Caco-2 (cell line): ENCODE data around the gene DNAJA3. TPM values are rescaled to one million over a fixed set of nuclear protein-coding genes. Genes with fewer than 3 reads are reported as not detected.
A peak's percentile ranks its signal among the peaks of the same experiment; 100 is the strongest.

Source experiments
- BruUV-seq: library from RNA; stranded (reverse); fragments of 400-500 nt; replicated peaks from 2 replicates; lab custom pipeline; 2021; lab: Mats Ljungman, UMichigan
- CTCF ChIA-PET: fragments of 300-600 bp; sonication (Branson Sonifier 250); formaldehyde crosslinking; loops from one replicate; lab custom pipeline; 2022; ENCODE audit warnings: antibody characterized with exemption; lab: Charles Lee
- POLR2A ChIA-PET: fragments of 300-600 bp; sonication (Branson Sonifier 250); formaldehyde crosslinking; loops from one replicate; lab custom pipeline; 2022; ENCODE audit warnings: antibody characterized with exemption; lab: Charles Lee
- DNase-seq, 2 experiments: peaks; one replicate each; pipeline versions ENCODE4 v3.0.0 to v3.0.0-alpha.2; 2020 to 2022
- H3K27me3 ChIP-seq: replicated peaks from 2 replicates; pipeline ENCODE4 v1.6.0; 2011; ENCODE audit warnings: low read length; ENCODE audit not compliant: control insufficient read depth, insufficient read depth
- H3K36me3 ChIP-seq: 2 replicates; pipeline ENCODE4 v1.5.1; 2011; ENCODE audit warnings: low read length; ENCODE audit not compliant: control insufficient read depth, insufficient read depth
- H3K4me1 ChIP-seq: fragments of 250-450 bp; sonication (Bioruptor Pico); 2 replicates; pipeline ENCODE4 v1.5.1; 2020; ENCODE audit warnings: mild to moderate bottlenecking
- H3K4me3 ChIP-seq: 2 replicates; pipeline ENCODE4 v1.5.1; 2011; ENCODE audit warnings: low read depth, mild to moderate bottlenecking, control low read depth, low read length
- H3K9me3 ChIP-seq: fragments of 250-450 bp; sonication (Bioruptor Pico); 2 replicates; pipeline ENCODE4 v1.5.1; 2020; ENCODE audit warnings: mild to moderate bottlenecking, moderate library complexity
- H3K27ac Mint-ChIP-seq: one replicate; pipeline ENCODE4 v1.8.0; 2022; ENCODE audit warnings: mixed read lengths; ENCODE audit not compliant: unreplicated experiment
- H3K27me3 Mint-ChIP-seq: one replicate; pipeline ENCODE4 v1.8.0; 2022; ENCODE audit warnings: mixed read lengths; ENCODE audit not compliant: insufficient read depth, unreplicated experiment
- H3K36me3 Mint-ChIP-seq: one replicate; pipeline ENCODE4 v1.8.0; 2022; ENCODE audit warnings: mild to moderate bottlenecking, mixed read lengths; ENCODE audit not compliant: insufficient read depth, unreplicated experiment
- H3K4me1 Mint-ChIP-seq: one replicate; pipeline ENCODE4 v1.8.0; 2022; ENCODE audit warnings: low read depth, mixed read lengths; ENCODE audit not compliant: unreplicated experiment
- H3K4me3 Mint-ChIP-seq: one replicate; pipeline ENCODE4 v1.8.0; 2022; ENCODE audit warnings: mild to moderate bottlenecking, moderate library complexity, mixed read lengths; ENCODE audit not compliant: unreplicated experiment
- H3K9me3 Mint-ChIP-seq: one replicate; pipeline ENCODE4 v1.8.0; 2022; ENCODE audit warnings: mixed read lengths; ENCODE audit not compliant: unreplicated experiment
- intact Hi-C: fragments of 100-400 bp; cut with micrococcal nuclease; formaldehyde crosslinking; loops from one replicate; pipeline ENCODE4 v1.10.0; 2022; ENCODE audit not compliant: unreplicated experiment
- total RNA-seq: library from RNA; stranded (reverse); gene quantifications from 2 replicates; pipeline ENCODE4 v1.2.3, GENCODE V29; 2022
- TF ChIP-seq, protein P1 (sequence below), 2 experiments: fragments of 200-600 bp in 1 of 2; IDR thresholded peaks; 1 replicate in 1 of 2; 2 replicates in 1 of 2; pipeline versions ENCODE4 v1.5.1 to v1.8.0; 2011 to 2022; ENCODE audit warnings: antibody characterized with exemption in 1 of 2, control low read depth in 1 of 2, inconsistent platforms in 1 of 2, low read depth in 1 of 2, low read length in 1 of 2, mild to moderate bottlenecking in 1 of 2, moderate library complexity in 1 of 2; ENCODE audit not compliant: insufficient read depth in 1 of 2, severe bottlenecking in 1 of 2, unreplicated experiment in 1 of 2

Gene DNAJA3
- total RNA-seq, 1 experiment from 2014 or later, result 77.1 TPM

DNA sequence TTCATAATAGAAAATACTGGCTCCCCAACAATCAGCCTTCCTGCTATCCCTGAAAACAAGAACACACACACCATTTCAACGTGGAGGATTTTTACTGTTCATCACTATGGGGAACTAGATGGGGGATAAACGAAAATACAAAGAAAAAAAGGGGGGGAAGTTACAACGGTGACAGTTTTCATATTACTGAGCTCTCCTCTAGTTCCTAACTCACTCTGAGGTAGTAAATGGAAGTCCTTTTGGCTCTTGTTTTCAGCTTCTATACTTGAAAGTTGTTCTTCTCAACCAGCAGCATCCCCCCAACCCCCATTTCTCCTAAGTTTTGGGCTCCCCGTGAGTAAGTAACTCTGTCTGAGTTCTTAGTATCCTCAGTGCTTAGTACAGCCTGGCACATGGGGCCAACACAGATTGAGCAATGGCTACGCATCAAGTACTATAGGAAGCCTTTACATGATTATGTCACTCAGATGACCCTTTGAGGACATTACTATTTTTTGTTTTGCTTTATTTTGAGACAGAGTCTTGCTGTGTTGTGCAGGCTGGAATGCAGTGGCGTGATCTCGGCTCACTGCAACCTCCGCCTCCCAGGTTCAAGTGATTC, 5.1 kb upstream of the DNAJA3 start:
- no peak overlapping the region for H3K4me3 ChIP-seq
- intact Hi-C loops, result no loop called here
- POLR2A ChIA-PET, result no interaction called here
- DNase-seq, result no peak
- no peaks in the 10 kb centered on the region for H3K9me3 ChIP-seq
- H3K27me3 ChIP-seq, result no peaks in the 10 kb centered on the region
- Mint-ChIP-seq H3K27me3 (no peaks in the 10 kb centered on the region), H3K4me1 (peaks cover 6% of the 10 kb centered on the region), H3K4me3 (no peak overlapping the region), H3K9me3 (no peaks in the 10 kb centered on the region), H3K27ac (no peak overlapping the region), H3K36me3 (peaks cover 6% of the 10 kb centered on the region)
- CTCF ChIA-PET, result no interaction called here
- peaks cover 4% of the 10 kb centered on the region; the same call in 1 of the 2 replicates for H3K4me1 ChIP-seq
- BruUV-seq, result no TSS peak
- TF ChIP-seq, protein P1, sequence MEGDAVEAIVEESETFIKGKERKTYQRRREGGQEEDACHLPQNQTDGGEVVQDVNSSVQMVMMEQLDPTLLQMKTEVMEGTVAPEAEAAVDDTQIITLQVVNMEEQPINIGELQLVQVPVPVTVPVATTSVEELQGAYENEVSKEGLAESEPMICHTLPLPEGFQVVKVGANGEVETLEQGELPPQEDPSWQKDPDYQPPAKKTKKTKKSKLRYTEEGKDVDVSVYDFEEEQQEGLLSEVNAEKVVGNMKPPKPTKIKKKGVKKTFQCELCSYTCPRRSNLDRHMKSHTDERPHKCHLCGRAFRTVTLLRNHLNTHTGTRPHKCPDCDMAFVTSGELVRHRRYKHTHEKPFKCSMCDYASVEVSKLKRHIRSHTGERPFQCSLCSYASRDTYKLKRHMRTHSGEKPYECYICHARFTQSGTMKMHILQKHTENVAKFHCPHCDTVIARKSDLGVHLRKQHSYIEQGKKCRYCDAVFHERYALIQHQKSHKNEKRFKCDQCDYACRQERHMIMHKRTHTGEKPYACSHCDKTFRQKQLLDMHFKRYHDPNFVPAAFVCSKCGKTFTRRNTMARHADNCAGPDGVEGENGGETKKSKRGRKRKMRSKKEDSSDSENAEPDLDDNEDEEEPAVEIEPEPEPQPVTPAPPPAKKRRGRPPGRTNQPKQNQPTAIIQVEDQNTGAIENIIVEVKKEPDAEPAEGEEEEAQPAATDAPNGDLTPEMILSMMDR (IDR thresholded peaks at IDR 0.05; ENCODE audit: insufficient read depth in 1 of 2, low read depth in 1 of 2, low read length in 1 of 2, severe bottlenecking in 1 of 2, unreplicated experiment in 1 of 2), result no peak
- H3K36me3 ChIP-seq, result no peaks in the 10 kb centered on the region

DNA sequence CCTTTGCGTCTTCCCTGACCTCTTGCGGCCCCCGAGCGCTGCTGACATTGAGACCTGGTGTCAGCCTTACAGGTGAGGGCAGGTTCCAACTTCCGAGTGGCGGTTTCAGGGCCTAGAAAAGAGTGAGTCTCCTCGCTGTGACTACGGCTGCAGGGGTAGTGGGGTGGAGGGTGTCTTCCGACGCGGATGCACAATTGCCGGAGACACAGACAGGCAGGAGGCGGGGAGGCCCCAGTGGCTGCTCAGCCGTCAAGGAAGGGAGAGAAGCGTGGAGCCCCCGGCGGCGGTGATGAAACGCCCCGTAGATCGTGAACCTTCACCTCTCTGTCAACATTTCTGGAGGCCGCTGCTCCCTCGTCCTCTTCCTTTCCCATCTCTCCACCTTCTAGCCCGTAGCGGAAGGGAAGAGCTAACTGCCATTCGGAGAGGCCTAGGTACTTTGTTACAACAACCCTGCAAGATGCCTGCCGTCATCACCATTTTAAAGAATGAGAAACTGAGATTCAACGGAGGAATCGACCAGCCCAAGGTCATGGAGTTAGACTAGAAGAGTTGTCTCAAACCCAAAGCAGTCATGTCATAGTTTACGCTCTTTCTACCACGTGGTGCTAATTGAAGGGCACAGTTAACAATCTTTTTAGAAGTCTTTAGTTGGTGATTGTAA, 485 bp downstream of the DNAJA3 start:
- peaks cover 40% of the 10 kb centered on the region for H3K36me3 Mint-ChIP-seq
- ChIA-PET CTCF (no interaction called here), POLR2A (interaction anchor here (0.6 kb wide), 1 partner anchor 425 kb away, joined by 3 read pairs; no protein-coding TSS in a partner anchor)
- TF ChIP-seq, protein P1 (IDR thresholded peaks at IDR 0.05; ENCODE audit: insufficient read depth in 1 of 2, low read depth in 1 of 2, low read length in 1 of 2, severe bottlenecking in 1 of 2, unreplicated experiment in 1 of 2), result no peak
- Histone ChIP-seq H3K4me3 (peak overlapping the region; percentile 50), H3K4me1 (peaks cover 9% of the 10 kb centered on the region; the same call in 1 of the 2 replicates), H3K36me3 (no peaks in the 10 kb centered on the region; the same call in 1 of the 2 replicates), H3K9me3 (no peaks in the 10 kb centered on the region), H3K27me3 (no peaks in the 10 kb centered on the region)
- BruUV-seq, result no TSS peak
- DNase-seq, result peak; percentile 67 to 72
- peak overlapping the region; percentile 99 for H3K27ac Mint-ChIP-seq
- intact Hi-C loops, result loop anchor here (5.0 kb wide), 2 partner anchors 51 to 186 kb away; partner anchors contain the start of genes HMOX2 and UBALD1
- no peaks in the 10 kb centered on the region for H3K27me3 Mint-ChIP-seq
- H3K4me1 Mint-ChIP-seq, result peaks cover 6% of the 10 kb centered on the region
- H3K9me3 Mint-ChIP-seq, result no peaks in the 10 kb centered on the region
- peak overlapping the region; percentile 94 for H3K4me3 Mint-ChIP-seq

- H3K27ac Mint-ChIP-seq, result peak overlapping the region; percentile 99
- H3K4me3 Mint-ChIP-seq, result peak overlapping the region; percentile 94
- H3K9me3 Mint-ChIP-seq, result no peaks in the 10 kb centered on the region
- H3K4me1 Mint-ChIP-seq, result peaks cover 6% of the 10 kb centered on the region
- Histone ChIP-seq H3K36me3 (no peaks in the 10 kb centered on the region; the same call in 1 of the 2 replicates), H3K4me1 (peaks cover 9% of the 10 kb centered on the region; the same call in 1 of the 2 replicates), H3K27me3 (no peaks in the 10 kb centered on the region), H3K9me3 (no peaks in the 10 kb centered on the region), H3K4me3 (peak overlapping the region; percentile 50)
- H3K27me3 Mint-ChIP-seq, result no peaks in the 10 kb centered on the region
- peaks cover 47% of the 10 kb centered on the region for H3K36me3 Mint-ChIP-seq
- TF ChIP-seq, protein P1 (IDR thresholded peaks at IDR 0.05; ENCODE audit: insufficient read depth in 1 of 2, low read depth in 1 of 2, low read length in 1 of 2, severe bottlenecking in 1 of 2, unreplicated experiment in 1 of 2), result no peak
- BruUV-seq, result TSS peak; percentile 52
- ChIA-PET POLR2A (interaction anchor here (0.6 kb wide), 1 partner anchor 425 kb away, joined by 3 read pairs; no protein-coding TSS in a partner anchor), CTCF (no interaction called here)
- intact Hi-C loops, result loop anchor here (5.0 kb wide), 2 partner anchors 50 to 185 kb away; partner anchors contain the start of genes HMOX2 and UBALD1
- no peak for DNase-seq
Measured at GRCh38 chr16:4426722-4427372, 1.2 kb downstream of the DNAJA3 start.
